HPDE6-E6E7 (cell line): ENCODE measurements around the gene SLC43A2.

ENCODE experiments used
- DNase-seq: peaks from one replicate; pipeline ENCODE4 v3.0.0; 2011; ENCODE audit warnings: missing footprints; ENCODE audit errors: extremely low spot score

Gene SLC43A2

GRCh38 chr17:1562176-1562643 lies 66.4 kb downstream of the SLC43A2 start:
- peak; percentile 36 for DNase-seq

GRCh38 chr17:1561420-1562175 lies 67.0 kb downstream of the SLC43A2 start:
- peak; percentile 41 for DNase-seq

- DNase-seq, result no peak
These were observed 67.7 kb downstream of the SLC43A2 start for GRCh38 chr17:1560858-1561355.

- DNase-seq, result no peak
These were observed 68.4 kb downstream of the SLC43A2 start for GRCh38 chr17:1560101-1560857.

- no peak for DNase-seq
These were observed 69.3 kb downstream of the SLC43A2 start for GRCh38 chr17:1559047-1560043.

- DNase-seq, result no peak
These were observed 70.2 kb downstream of the SLC43A2 start for GRCh38 chr17:1558401-1558800.

- no peak for DNase-seq
These were observed 71.1 kb downstream of the SLC43A2 start for GRCh38 chr17:1557355-1558095.

GRCh38 chr17:1555651-1556471 lies 72.8 kb downstream of the SLC43A2 start:
- no peak for DNase-seq

GRCh38 chr17:1554751-1555540 lies 73.7 kb downstream of the SLC43A2 start:
- DNase-seq, result no peak

- no peak for DNase-seq
These were observed 75.0 kb downstream of the SLC43A2 start for GRCh38 chr17:1553354-1554266.

- DNase-seq, result no peak
These were observed 75.7 kb downstream of the SLC43A2 start for GRCh38 chr17:1552932-1553331.

- no peak for DNase-seq
These were observed 76.9 kb downstream of the SLC43A2 start for GRCh38 chr17:1551741-1552140.

GRCh38 chr17:1548032-1548431 lies 80.6 kb downstream of the SLC43A2 start:
- no peak for DNase-seq

GRCh38 chr17:1546292-1546922 lies 82.2 kb downstream of the SLC43A2 start:
- no peak for DNase-seq

- no peak for DNase-seq
These were observed 83.0 kb downstream of the SLC43A2 start for GRCh38 chr17:1545618-1546017.

- no peak for DNase-seq
These were observed 86.3 kb downstream of the SLC43A2 start for GRCh38 chr17:1542316-1542715.

- no peak for DNase-seq
These were observed 87.2 kb downstream of the SLC43A2 start for GRCh38 chr17:1541367-1541904.
